ENCODE results near the gene TRAPPC12.
"Not testable (repeated sequence)": the region's sequence is repeated elsewhere in the genome, so short reads cannot be mapped to it uniquely, and the experiment has no call there.

The TRAPPC12 gene

DNA sequence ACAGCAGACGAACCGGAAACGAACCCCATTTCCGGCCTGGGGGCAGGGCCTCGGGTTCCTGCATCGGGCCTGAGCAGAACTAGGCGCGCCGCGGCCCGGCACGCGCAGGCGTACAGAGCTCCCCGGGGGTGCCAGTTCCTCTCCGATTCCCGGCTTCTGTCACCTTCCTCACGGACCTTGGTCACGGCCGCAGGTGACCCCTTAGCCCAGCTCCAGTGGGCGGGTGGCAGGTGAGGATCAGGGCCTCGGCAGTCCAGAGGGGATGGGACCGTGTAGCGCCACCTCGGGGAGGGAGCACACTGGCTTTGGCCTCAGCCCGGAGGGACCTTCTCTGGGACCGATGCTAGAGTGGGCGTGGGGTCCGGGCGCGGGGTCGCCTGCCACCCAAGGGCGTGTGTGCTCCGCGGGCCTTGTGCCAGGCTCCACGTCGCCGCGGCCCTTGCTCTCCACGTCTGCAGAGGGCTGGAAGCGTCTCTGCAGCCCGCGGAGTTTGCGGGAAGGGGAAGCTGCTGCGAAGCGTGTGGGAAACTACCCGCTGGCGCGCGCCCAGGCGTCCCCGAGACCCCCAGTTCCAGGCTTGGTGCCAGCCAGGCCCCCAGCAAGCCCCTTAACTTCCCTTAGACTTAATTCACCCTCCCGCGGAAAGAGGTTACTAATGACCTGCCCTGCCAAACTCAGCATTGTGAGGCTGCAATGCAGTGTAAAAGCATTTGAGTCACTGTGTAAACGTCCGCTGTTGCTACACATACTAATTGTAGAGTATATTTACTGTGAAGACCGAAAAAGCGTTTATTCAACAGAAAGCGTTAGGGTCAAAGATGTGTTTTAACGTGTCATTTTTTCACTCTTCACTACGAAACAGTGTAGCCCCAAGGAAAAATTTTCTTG, at the start of gene TRAPPC12:
TSS of gene TRAPPC12 (plus strand) at position 48 of the 888 bp plus-strand sequence. CDS start 7,930 bp downstream, outside the sequence.
- peak; percentile 92 for DNase-seq

DNA sequence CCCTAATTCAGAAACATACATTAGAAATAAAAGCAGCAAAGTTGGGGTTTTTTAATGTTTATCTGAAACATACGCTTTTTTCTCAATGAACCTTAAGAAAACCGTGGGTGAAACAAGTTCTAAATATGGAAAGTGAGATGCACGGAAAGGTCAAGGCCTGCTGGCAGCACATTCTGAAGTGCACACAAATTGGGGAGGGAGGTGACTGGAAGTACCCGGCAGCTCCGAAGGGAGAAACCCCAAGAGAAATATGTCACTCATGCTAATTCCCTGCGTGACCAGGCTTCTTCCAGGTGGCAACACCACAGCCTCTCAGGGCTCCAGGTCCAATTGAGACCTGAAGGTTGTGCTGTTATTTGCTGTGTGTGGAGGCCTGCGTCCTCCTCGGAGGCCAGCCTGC, 47.4 kb upstream of the TRAPPC12 start:
- no peak for DNase-seq

DNA sequence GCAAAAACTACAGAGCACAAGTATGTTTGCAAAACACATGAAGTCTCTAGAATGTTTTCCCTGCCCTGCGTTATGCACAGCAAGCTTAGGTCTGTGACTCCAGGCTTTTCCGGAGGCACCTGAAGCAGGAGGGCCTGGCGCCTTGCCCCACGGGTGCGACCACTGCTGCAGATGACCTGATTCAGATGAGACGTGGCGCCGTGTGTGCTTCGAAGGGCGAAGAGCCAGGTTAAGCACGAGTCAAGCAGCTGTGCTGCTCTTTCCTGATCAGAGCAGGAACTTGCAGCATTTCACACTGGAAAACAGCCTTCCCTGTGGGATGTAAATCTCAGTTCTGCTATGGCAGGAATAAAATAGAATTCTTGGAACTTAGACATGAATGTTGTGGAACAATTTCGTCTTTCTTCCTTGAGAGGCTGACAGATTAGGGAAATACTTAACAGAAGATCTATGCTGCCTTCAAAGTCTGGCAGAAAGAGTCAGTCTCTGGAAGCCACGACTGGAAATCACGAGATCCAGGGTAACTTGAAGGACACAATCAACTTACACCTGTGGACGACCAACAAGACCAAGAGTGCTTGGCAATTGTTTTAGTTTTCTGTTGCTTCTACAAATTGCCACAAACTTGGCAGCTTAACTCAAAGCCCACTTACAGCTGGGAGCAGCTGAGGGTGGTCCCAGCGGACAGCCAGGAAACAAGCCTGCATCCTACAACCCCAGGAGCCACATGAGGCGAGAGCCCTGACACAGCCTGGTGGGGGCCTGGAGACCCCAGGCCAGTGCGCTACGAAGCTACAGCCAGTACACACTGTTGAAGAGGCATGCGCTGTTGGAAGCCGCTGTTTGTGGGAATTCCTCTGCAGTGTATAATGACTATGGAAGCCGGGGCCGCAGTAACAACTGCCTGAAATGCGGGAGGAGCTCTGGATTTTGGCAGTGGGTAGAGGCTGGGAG, 44.8 kb upstream of the TRAPPC12 start:
- no peak for DNase-seq

DNA sequence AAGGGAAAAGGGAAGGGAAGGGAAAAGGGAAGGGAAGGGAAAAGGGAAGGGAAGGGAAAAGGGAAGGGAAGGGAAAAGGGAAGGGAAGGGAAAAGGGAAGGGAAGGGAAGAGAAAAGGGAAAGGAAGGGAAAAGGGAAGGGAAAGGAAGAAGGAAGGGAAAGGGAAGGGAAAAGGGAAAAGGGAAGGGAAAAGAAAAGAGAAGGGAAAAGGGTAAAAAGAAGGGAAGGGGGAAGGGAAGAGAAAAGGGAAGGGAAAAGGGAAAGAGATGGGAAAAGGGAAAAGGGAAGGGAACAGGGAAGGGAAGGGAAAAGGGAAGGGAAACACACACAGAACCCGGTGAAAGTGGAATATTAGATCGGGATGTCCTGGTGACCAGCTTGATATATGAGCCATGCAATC, 42.6 kb upstream of the TRAPPC12 start:
- DNase-seq = no peak

DNA sequence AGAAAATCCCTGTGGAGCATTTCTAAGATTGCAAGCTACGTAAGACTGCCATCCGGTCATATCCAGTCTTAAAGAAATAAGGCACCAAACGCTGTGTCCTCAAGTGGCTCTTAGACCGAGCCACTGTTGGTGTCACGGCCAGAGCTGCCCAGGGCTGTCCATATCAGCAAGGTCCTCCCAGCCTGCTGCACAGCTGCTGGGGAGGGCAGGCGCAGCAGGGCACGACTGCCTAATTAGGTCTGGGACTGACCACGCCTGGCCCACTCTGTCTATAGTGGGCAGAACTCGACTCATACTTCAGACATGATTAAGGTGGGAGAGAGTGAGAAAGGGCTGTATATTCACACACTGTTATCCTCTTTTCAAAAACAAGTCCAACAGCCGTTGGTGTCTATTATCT, 41.2 kb upstream of the TRAPPC12 start:
- no peak for DNase-seq

DNA sequence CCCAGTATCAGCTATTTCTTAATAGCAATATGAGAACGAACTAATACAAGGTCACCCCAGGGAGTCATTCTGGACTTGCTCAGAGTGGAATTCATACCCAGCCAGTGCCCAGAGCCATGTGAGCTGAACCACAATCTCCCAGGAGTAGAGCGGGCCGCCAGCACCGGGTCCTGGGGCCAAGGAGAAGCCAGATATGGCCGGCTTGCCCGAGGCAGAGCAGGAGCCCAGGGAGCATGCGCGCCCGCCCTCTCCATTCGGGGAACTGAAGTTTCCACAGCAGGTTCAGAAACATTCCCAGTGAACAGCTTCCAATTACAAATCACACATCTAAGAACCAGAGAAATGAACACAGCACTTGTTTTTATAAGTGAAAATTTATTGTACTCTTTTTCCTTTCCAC, 39.4 kb upstream of the TRAPPC12 start:
- DNase-seq = no peak

DNA sequence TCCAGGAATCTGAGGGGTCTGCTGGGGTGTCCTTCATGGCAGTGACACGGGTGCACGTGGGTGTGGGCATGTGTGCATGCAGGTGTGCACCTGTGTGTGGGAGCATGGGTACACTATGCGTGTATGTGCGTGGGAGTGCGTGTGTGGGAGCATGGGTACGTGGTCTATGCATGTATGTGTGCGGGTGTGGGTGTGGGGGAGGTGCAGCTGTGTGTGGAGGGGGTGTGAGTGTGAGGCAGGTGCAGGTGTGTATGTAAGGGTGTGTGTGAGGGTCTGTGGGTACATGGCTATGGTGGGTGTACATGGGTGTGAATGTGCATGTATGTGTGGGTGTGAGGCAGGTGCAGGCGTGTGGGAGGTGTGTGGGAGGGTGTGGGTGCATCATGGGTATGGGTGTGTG, 38.2 kb upstream of the TRAPPC12 start:
- DNase-seq = no peak

DNA sequence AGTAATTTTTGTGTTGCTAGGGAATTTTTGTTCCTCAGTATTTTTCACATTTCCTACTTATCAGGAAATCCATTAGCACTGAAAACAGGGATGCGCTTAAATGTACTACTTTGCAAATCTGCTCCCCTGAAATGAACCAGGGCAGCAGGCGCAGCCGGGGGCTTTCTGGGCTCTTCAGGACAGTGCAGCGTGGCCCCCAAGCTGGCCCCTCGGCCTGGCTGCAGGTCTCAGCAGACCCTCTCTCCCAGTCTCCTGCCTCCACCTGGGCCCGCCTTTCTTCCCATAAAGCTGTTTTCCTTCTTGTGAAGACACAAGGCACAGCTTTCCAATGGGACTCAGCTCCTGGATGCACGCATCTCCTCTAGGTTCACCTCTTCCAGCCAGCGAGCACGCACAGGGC, 37.2 kb upstream of the TRAPPC12 start:
- no peak for DNase-seq

DNA sequence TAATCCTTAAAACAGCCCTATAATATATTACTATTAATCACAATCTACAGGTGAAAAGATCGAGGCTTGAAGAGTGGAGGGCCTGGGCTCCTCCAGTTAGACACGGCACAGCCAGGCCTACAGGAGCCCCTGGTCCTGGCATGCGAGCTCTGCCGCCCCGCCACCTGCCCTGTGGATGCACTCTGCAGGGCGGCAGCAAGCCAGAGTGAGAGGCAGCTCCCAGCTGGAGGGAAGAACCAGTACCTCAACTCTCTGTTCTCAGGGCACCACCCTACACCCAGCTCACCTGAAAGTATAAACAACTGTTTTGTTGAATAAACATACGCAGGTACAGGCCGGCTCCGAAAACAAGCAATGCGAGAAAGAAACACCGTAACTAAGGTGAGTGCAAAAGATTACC, 36.5 kb upstream of the TRAPPC12 start:
- DNase-seq = no peak

DNA sequence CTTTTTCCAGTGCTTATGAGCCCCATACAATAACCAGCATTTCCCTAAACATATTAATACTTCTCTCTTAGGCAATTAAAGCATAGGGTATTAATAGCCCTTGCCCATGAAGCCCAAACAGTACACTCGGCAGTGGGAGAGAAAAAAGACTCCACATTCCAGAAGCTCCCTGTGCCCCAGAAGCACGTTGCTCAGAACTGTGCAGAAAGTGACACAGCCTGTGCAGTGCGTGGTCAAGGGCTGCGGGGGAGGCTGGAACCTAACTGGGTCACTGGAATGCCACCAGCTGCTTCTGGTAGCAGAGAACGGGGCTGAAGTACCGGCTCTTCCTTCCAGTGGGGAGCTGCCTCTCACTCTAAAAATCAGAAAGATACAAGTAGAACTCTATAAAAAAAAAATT, 34.6 kb upstream of the TRAPPC12 start:
- no peak for DNase-seq

DNA sequence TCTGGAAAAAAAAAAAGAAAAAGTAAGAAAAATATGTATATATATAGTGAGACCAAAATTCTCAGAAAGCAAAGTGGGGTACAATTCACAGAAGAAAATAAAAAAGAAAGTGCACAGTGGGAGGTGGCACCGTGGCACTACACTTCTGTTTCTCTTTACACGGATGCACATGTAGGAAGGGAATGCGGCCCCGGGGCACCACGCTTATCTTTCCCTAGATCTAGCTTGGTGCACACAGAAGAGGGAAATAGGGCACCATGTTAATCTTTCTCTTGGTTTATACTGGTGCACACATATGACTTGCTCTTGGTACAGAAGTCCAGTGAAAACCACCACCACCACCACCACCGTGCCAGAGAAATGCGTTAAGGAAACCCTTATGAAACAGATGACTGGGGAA, 33.9 kb upstream of the TRAPPC12 start:
- DNase-seq = no peak

DNA sequence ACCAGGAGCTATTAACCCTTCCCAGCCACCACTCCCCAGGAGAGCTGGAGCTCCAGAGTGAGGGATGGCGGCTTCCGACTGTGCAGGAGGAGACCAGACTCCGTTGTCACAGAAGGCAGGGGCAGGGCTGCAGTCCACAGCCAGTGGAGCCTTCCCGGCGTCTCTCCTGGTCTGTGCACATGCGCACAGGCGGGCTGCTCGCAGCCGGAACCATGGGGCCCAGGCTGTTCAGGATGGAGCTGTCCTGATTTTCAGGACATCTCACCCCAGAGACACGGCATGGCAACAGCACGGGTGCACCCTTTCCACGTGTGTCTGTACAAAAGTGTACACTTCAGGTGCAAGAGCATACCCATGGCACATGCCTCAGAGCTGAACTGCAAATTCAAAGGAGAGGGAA, 30.7 kb upstream of the TRAPPC12 start:
- DNase-seq = no peak

DNA sequence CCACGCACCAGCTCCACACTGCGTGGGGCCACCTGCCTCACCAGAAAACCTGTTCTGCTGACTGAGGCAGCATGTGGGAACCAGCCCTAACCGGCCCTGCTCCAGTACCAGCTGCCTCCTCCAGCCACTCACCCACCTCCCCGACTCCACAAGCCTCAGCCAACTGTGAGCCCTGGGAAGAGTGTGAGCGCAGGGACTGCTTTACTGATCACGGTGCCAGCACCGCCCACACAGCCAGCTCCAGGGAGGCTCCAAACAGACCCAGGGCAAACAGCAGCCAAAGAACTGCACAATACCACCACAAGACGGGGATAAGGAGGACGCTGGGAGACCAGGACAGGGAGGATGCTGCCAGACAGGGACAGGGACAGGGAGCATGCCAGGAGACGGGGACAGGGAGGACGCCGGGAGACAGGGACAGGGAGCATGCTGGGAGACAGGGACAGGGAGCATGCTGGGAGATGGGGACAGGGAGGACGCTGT, 30.2 kb upstream of the TRAPPC12 start:
- DNase-seq = no peak

DNA sequence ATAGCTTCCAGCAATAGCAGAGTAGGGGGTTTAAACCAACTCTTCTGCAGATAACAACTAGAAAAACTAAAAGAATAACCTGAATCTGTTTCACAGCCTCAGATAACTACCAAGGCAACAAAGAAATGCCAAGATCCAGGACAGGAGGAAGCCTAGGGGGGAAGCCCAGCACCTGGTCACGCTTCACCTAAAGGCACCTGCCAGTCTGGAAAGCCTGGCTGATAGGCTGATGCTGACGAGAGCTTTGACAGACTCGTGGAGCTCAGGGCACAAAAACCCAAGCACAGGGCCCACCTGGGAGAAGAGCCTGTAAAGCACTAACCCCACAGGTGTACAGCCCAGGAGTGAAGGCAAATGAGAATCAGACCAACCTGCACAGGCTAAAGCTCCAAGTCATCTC, 24.5 kb upstream of the TRAPPC12 start:
- DNase-seq = no peak

DNA sequence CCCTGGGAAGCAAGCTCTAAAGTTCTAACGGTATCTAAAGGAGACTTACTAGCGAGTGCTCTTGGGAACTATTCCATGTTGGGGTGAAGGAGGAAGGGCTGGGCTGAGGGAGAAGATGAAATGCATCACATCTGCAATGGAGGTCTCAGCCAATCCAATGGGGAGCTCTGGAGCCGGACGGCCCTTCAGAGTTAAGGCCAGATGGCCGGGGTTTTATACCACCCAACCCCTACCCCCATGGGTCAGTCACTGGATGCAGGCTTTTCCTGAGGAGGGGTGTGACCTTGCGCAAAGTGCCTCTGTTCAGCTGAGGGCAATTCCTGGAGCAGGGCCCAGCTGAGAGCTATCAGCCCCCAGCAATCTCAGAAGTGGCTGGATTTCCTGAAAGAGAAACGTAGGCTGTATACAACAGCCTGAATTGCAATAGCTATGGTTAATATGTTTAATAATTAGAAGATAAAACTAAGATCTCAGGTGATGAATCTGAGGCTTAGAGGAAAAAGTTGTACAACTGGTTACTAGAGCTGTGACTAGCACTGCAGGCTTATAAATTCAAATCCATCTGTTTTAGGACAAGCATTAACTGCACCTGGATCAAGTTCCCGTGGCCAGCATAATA, 23.4 kb upstream of the TRAPPC12 start:
- no peak for DNase-seq

DNA sequence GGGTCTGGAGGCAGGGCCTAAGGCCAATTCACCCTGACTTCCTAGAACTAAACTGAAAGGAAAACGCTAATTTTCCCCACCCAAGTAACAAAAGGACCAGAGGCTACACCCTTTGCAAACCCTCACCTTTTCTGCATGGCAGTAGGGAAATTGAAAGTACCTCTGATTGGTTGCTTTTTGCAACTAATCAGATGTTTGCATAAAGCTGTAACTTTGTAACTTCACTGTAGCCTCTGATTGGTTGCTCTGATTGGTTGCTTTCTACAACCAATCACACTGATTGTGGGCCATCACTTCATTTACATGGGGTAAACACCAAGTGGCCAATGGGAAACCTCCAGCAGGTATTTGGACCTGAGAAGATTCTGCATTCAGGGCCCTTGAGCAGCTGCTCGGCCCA, 22.7 kb upstream of the TRAPPC12 start:
- no peak for DNase-seq

DNA sequence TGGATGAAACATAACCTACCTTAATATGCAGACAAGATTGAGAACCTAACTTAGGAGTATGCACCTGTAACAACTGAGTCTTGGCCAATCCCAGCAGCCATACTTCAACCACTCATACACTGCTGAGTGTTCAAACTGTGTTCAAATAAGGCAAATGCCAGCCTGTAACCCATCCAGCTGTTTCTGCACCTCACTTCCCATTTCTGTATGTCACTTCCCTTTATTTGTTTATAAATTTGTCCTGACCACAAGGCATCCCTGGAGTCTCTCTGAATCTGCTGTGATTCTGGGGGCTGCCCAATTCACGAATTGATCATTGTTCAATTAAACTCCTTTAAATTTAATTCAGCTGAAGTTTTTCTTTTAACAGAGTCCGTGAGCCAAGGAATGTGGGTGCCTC, 22.0 kb upstream of the TRAPPC12 start:
- DNase-seq = not testable (repeated sequence)

DNA sequence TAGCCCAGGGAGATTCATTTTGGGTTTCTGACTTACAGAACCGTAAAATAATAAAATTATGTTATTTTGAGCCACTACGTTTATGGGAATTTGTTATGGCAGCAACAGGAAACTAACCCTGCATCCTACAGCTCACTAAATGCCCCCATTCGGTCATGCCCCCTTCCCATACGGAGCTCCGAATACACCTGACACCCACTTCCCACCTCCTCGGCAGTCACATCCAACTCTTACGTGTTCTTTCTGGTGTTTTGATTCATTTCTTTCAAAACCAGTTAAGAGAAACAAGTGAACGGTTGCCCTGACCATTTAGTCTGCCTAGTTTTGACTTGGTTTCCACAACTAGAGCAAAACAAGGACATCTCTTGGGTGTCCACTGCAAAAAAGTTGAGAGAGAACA, 21.6 kb upstream of the TRAPPC12 start:
- no peak for DNase-seq

DNA sequence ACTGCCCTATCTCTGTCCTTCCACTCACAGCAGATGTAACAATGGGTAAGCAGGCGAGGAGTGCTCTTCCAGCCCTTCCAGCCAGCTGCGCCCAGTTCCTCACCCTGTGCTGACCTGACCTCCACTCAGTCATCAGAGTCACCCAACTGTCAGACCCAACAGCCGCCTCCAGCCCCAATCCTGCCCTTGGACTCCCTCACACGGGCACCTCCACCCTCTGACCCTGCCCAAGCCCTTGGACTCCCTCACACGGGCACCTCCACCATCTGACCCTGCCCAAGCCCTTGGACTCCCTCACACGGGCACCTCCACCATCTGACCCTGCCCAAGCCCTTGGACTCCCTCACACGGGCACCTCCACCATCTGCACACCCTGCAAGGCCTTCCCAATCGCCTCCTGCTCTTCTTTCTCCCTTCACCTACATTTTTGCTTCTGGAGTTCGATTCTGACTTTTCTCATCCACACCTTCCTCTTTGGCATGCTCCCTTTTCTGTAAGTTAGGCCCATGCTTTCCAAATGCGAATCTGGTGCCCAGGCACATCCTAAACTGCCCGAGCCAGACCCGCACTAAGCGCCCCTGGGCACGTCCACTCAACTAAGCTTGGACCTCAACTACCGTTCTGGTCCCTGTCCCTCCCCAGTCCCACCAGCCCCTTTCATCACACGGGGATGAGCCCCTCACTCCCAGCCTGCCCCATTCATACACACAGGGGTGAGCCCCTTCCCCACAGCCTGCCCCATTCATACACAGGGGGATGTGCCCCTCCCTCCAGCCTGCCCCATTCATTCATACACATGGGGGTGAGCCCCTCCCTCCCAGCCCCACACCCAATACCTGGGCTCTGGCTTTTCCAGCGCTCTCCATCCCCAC, 17.7 kb upstream of the TRAPPC12 start:
- DNase-seq = no peak

DNA sequence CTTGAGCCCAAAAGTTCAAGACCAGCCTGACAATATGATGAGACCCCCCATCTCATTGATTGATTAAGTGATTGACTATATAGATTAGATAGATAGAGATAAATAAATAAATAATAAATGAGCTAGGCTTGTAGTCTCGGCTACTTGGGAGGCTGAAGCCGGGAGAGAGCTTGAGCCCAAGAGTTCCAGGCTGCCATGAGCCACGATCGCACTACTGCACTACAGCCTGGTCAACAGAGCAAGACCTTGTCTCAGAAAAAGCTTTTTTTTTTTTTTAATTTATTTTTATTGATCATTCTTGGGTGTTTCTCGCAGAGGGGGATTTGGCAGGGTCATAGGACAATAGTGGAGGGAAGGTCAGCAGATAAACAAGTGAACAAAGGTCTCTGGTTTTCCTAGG, 14.3 kb upstream of the TRAPPC12 start:
- DNase-seq = no peak

DNA sequence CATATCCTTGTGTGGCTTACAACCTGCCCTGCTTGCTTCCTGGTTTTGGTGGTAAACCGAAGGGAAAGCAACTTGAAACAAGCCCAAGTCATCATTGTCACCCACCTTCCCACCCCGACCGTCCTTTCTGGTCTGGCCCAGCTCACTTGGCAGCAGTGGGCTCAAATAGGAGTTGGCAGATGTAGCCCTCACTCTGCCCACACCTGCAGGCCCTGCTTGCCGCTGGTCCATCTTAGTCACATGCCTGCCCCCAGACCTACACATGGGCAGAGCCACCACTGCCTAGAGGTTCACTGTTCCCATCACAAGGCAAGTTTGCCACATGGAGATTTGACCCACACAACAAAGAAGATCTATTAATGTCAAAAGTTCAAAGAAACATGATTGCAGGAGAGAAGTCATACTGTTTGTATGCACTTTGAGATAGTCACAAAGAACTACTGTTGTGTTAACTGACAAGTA, 11.2 kb upstream of the TRAPPC12 start:
- no peak for DNase-seq
